ENCODE data around the gene TXNDC17.
"Not testable (repeated sequence)": the region's sequence is repeated elsewhere in the genome, so short reads cannot be mapped to it uniquely, and the experiment has no call there.

The TXNDC17 gene

GRCh38 chr17:6648181-6648580 is 7.3 kb downstream of the TXNDC17 start:
- DNase-seq, result no peak
- H3K4me3 Mint-ChIP-seq, result no peak overlapping the region
- no peaks in the 10 kb centered on the region for H3K9me3 Mint-ChIP-seq
- ATAC-seq, result no peak
- H3K27me3 Mint-ChIP-seq, result no peaks in the 10 kb centered on the region
- no peak overlapping the region for H3K27ac Mint-ChIP-seq
- peaks cover 76% of the 10 kb centered on the region for H3K4me1 Mint-ChIP-seq

- Mint-ChIP-seq H3K27ac (peak within 1 kb of the TSS; percentile 98 to 100), H3K9me3 (no peaks in the 10 kb centered on the region), H3K27me3 (no peaks in the 10 kb centered on the region), H3K4me3 (peak within 1 kb of the TSS; percentile 93 to 96), H3K4me1 (peaks cover 64% of the 10 kb centered on the region)
- peak; percentile 97 for ATAC-seq
- DNase-seq, result peak; percentile 90 to 95
These were observed 10.6 kb downstream of the TXNDC17 start, which contains the start of the genes C17orf100 and MED31 for GRCh38 chr17:6651354-6651918. C17orf100 (plus strand) TSS chr17:6651762; CDS start chr17:6651914, 152 bp downstream. MED31 (minus strand) TSS chr17:6651605; CDS start chr17:6651528, 77 bp downstream.

DNA sequence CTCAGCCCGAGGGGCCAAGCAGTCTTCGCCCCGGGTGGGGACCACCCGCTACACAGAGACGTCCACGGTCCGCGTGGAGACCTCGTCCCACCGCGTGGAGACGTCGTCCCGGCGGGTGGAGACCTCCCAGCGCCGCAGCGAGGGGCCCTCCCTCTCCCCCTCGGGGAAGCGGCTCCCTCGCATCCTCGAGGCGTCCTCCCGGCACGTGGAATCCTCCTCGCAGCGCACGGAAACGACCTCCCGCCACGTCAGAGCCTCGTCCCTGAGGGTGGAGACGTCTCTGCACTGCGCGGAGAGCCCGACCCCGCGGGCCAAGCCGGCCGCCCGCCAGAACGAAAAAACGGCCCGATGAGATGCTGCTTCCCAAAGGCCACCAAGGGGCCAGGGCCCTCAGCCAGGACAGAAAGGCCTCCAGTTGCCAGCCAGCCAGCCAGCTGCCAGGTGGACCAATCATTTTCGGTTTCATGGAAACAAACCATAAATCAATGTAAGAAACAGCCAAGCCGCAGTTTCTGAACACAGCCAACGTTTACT is 11.1 kb downstream of the TXNDC17 start:
- no peaks in the 10 kb centered on the region for H3K9me3 Mint-ChIP-seq
- peak; percentile 38 for ATAC-seq
- H3K4me1 Mint-ChIP-seq, result peaks cover 59% of the 10 kb centered on the region
- H3K27ac Mint-ChIP-seq, result no peak overlapping the region
- no peaks in the 10 kb centered on the region for H3K27me3 Mint-ChIP-seq
- peak overlapping the region; percentile 93 to 96 for H3K4me3 Mint-ChIP-seq
- peak in 1 of 2 donors; percentile 46 for DNase-seq

DNA sequence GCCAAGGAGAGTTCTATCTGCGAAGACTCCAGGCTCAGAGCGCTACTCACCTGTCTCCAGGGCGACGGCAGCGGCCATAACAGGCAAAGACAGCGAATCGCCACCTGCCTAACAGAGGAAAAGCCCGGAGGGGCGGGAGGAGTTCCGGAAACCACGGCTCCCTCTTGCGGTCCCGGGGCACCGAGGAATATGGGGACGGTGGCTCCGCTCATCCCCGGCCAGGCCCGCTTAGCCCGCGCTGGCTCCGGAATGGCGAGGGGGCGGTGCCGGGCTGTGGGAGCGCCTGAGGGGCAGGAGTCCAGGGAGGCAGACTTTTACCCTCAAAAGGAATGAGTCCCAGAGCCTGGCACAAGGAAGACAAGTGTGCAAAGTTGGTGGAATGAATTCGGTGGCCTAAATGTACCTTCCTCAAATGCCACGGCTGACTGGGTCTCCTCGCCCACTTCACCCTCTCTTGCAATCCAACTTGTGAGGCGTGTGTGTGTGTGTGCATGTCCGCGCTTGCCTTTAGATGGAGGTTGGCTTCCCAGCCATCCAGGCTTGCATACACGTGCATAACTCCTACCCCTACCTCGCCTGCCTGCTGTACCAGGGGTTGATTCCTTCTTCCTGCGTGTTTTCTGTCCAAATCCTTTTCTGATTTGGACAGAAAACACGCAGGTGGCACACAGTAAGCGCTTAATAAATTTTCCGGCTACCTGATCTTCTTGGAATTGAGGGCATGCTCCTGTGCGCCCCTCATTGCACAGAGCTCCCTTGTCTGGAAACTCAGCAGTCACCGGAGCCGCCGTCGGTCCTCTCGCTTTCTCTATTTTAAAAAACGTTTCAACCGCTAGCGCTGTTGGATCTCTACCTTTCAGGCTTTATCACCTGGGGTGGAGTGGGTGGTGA is 14.2 kb downstream of the TXNDC17 start:
- Mint-ChIP-seq H3K4me3 (peak overlapping the region; percentile 27 to 53), H3K27ac (no peak overlapping the region), H3K4me1 (peaks cover 58% of the 10 kb centered on the region), H3K27me3 (no peaks in the 10 kb centered on the region), H3K9me3 (no peaks in the 10 kb centered on the region)
- ATAC-seq (no peak), DNase-seq (no peak)

DNA sequence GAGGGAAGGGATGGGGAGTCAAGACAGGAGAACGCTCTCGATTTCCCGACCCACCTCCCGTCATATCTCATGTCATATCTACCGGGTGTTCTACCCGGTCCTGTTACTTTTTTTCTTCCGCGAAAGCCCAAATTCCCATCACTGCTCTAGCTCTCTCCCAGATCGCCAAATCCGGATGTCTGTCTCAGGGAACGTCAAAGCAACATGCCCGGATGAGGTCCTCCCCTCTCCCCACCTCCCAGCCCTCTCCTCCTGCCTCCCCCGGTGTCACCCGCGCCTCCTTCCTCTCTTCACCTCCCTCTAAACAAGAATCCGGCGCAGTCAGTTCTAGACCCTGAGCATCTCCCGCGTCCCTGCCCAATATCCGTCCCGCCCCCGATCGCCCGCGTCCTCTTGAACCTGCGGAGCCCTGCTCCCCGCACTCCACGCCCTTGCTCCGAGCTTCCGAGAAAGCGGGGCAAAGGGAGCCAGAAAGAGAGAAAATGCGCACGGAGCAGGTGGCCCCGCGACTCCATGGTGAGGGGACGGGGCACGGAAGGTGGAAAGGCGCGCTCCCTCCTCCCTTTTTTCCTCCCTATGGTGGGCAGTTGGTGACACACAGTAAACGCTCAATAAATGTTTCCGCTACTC is 15.0 kb downstream of the TXNDC17 start:
- Mint-ChIP-seq H3K4me1 (peaks cover 61% of the 10 kb centered on the region), H3K4me3 (peak overlapping the region; percentile 81 to 82)
- not testable (repeated sequence) for H3K9me3 Mint-ChIP-seq, DNase-seq, H3K27ac Mint-ChIP-seq, ATAC-seq, H3K27me3 Mint-ChIP-seq

DNA sequence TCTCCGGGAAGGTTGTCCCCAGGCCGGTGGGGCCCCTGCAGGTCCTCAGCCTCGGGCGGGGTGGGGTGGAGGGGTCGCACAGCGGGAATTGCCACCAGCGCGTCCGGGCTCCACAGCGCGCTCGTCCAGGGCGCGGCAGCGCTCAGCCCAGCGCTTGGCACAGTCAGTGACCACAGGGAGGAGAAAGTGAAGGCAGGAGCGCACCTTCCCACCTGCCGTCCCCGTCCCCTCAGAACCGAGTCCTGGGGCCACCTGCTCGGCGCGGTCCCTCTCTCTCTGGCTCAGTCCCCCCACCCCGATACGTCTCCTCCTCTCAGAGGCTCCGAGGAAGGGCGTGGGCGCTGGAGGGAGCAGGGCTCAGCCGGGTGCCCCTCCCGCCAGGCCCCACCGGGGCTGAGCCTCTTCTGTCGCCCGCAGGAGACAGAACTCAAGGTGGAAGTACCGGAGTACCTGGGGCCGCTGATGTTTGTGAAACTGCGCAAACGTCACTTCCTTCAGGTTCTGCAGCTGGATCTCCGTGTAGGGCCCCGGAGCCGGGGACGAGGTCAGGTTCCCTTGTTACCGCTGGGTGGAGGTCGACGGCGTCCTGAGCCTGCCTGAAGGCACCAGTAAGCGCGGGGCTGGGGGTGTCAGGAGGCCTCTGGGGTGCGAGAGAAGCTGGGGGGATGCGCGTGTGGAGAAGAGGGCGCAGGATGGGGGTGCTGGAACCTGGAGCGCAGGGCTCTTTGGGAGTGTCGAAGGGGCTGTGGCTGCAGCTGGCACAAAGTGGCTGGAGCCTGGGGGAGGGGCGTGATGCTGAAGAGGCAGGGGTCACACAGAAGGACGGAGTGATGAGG is 16.2 kb downstream of the TXNDC17 start:
- H3K9me3 Mint-ChIP-seq, H3K27me3 Mint-ChIP-seq: not testable (repeated sequence)
- H3K27ac Mint-ChIP-seq, result peak overlapping the region; percentile 80 to 94
- peak overlapping the region; percentile 89 to 93 for H3K4me3 Mint-ChIP-seq
- DNase-seq, result peak; percentile 46 to 69
- peak; percentile 91 for ATAC-seq
- peaks cover 69% of the 10 kb centered on the region for H3K4me1 Mint-ChIP-seq

GRCh38 chr17:6657633-6658287 is 16.9 kb downstream of the TXNDC17 start:
- H3K9me3 Mint-ChIP-seq, result no peaks in the 10 kb centered on the region
- DNase-seq, result no peak
- H3K4me3 Mint-ChIP-seq, result peak overlapping the region; percentile 89 to 93
- peak; percentile 9 for ATAC-seq
- peaks cover 65% of the 10 kb centered on the region for H3K4me1 Mint-ChIP-seq
- peak overlapping the region; percentile 80 to 94 for H3K27ac Mint-ChIP-seq
- no peaks in the 10 kb centered on the region for H3K27me3 Mint-ChIP-seq

- Mint-ChIP-seq H3K4me3 (peak overlapping the region in 1 of 2 donors; percentile 93), H3K4me1 (peaks cover 60% of the 10 kb centered on the region)
- not testable (repeated sequence) for H3K9me3 Mint-ChIP-seq, H3K27me3 Mint-ChIP-seq, DNase-seq, ATAC-seq, H3K27ac Mint-ChIP-seq
These were observed 17.6 kb downstream of the TXNDC17 start for GRCh38 chr17:6658411-6658810.

DNA sequence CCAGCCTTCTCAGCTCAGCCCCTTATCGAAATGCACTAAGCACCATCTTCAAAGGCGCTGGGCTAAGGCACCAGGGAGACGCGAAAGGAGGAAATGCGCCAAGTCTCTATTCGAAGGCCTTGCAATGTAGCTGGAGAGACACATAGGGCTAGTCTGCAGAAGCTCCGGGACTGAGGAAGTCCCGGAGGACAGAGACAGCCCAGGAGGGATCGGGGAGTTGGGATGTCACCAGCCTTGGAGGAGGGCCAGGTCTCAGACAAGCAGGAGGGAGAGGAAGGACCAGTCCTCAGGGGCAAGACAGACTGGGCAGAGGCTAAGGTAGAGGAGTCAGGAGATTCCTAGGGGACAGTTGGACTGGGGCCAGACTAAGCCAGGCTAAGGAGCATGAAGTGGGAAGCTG is 19.2 kb downstream of the TXNDC17 start:
- Mint-ChIP-seq H3K4me3 (peak overlapping the region in 1 of 2 donors; percentile 51), H3K27ac (no peak overlapping the region), H3K4me1 (peaks cover 47% of the 10 kb centered on the region), H3K9me3 (no peaks in the 10 kb centered on the region), H3K27me3 (no peaks in the 10 kb centered on the region)
- no peak for ATAC-seq
- DNase-seq, result no peak

- H3K9me3 Mint-ChIP-seq, result no peaks in the 10 kb centered on the region
- DNase-seq (peak in 1 of 2 donors; percentile 36), ATAC-seq (peak; percentile 59)
- H3K4me1 Mint-ChIP-seq, result peaks cover 42% of the 10 kb centered on the region
- H3K4me3 Mint-ChIP-seq, result peak overlapping the region; percentile 34 to 51
- H3K27ac Mint-ChIP-seq, result no peak overlapping the region
- H3K27me3 Mint-ChIP-seq, result no peaks in the 10 kb centered on the region
These were observed 20.1 kb downstream of the TXNDC17 start for GRCh38 chr17:6660805-6661463.

DNA sequence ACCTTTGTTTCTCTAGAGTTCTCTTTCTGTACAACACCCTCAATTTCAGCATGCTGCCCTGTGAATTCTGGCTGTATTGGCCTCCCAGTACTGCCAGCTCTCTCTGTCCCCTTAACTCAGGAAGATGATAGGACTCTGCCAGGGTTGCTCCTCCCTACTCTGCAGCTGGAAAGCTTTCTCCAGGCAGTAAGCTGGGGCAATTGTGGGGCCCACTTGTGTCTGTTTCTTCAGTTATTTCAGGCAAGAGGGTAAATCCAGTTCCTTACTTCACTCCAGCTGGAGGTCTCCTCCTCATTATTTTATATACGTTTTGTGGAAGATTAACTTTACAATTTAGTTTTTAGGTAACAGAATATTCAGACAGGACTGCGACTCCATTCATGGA is 20.6 kb downstream of the TXNDC17 start:
- Mint-ChIP-seq H3K9me3 (no peaks in the 10 kb centered on the region), H3K27ac (no peak overlapping the region), H3K4me3 (peak overlapping the region in 1 of 2 donors; percentile 34), H3K4me1 (peaks cover 47% of the 10 kb centered on the region), H3K27me3 (no peaks in the 10 kb centered on the region)
- ATAC-seq, result no peak
- no peak for DNase-seq

GRCh38 chr17:6663200-6663599 is 22.3 kb downstream of the TXNDC17 start:
- not testable (repeated sequence) for H3K27me3 Mint-ChIP-seq, H3K4me3 Mint-ChIP-seq, DNase-seq, H3K27ac Mint-ChIP-seq, H3K9me3 Mint-ChIP-seq, ATAC-seq
- peaks cover 53% of the 10 kb centered on the region for H3K4me1 Mint-ChIP-seq

DNA sequence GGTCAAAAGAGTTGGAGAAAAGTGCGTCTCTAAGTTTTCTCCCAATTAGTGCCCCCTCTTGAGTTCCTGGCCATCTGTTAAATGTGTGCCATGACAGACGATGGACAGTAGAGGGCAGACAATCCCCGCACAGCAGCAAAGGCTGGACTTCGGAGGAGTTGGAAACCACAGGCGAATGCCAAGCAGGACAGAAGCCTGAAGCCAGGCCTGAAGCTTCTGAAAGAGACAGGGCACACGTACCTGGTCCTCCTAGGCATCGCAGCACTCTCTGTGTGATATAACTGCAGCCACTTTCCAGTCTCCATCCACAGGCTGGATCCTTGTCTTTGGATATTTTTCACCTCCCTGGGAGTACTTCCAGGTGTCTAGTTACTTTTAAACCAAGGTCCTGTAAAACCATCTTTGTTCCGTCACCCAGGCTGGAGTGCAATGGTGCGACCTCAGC is 25.2 kb downstream of the TXNDC17 start:
- H3K9me3 Mint-ChIP-seq, result no peaks in the 10 kb centered on the region
- peaks cover 32% of the 10 kb centered on the region for H3K4me1 Mint-ChIP-seq
- H3K27ac Mint-ChIP-seq, result no peak overlapping the region
- DNase-seq (peak; percentile 36 to 40), ATAC-seq (peak; percentile 77)
- H3K27me3 Mint-ChIP-seq, result no peaks in the 10 kb centered on the region
- H3K4me3 Mint-ChIP-seq, result no peak overlapping the region

DNA sequence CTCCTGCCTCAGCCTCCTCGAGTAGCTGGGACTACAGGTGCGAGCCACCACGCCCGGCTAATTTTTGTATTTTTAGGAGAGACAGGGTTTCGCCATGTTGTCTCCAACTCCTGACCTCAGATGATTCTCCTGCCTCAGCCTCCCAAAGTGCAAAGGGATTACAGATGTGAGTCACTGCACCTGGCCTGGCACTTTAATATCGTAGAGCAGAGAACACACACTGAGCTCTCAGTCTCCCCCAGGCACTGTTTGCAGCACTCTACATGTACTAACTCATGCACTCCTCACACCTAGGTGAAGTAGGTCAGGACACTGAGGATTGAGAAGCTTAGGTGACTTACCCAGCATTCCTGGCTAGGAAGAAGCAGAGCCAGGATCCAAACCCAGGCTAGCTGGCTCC is 25.7 kb downstream of the TXNDC17 start:
- no peaks in the 10 kb centered on the region for H3K27me3 Mint-ChIP-seq
- peaks cover 27% of the 10 kb centered on the region for H3K4me1 Mint-ChIP-seq
- H3K9me3 Mint-ChIP-seq, result no peaks in the 10 kb centered on the region
- H3K4me3 Mint-ChIP-seq, result no peak overlapping the region
- no peak overlapping the region for H3K27ac Mint-ChIP-seq
- ATAC-seq (no peak), DNase-seq (no peak)

Measured in stimulated activated naive CD8-positive, alpha-beta T cell treated with anti-CD3 and anti-CD28 coated beads, Interleukin-15, amount 100 ng/mL, for 72 hours (primary cell).